ENCODE measurements around the gene CPNE4. TPM values are rescaled to one million over a fixed set of nuclear protein-coding genes. Genes with fewer than 3 reads are reported as not detected.

CPNE4 gene
- total RNA-seq, 1 experiment from 2014 or later = 1.9 TPM

GRCh38 chr3:131962982-131963381 is 71.8 kb downstream of the CPNE4 start:
- H3K36me3 Mint-ChIP-seq (ENCODE audit: insufficient read depth in 1 of 3, low read depth in 3 of 3) = peaks cover 3 to 14% (median 11%) of the 10 kb centered on the region in 3 experiments; a peak in 6 of 7 replicates
- DNase-seq = no peak
- H3K4me3 Mint-ChIP-seq = no peak overlapping the region
- no CpG with 5 or more reads among the region's 5 CpGs for WGBS (ENCODE audit: extremely low coverage, insufficient read length, low lambda C conversion rate)
- Histone ChIP-seq H4K91ac (ENCODE audit: insufficient read length, low read depth, low read length) (no peak overlapping the region), H3K27me3 (ENCODE audit: insufficient read depth, low read length) (no peaks in the 10 kb centered on the region), H3T11ph (ENCODE audit: low read length) (no peak overlapping the region), H4K8ac (replicated peaks; ENCODE audit: insufficient read length, low read depth, low read length) (no peak overlapping the region), H2AFZ (ENCODE audit: low read length) (peak overlapping the region; percentile 71), H2BK12ac (ENCODE audit: insufficient read length, low read depth, low read length) (no peak overlapping the region), H3K27ac (ENCODE audit: insufficient read length, low read depth, low read length) (no peak overlapping the region), H3K4me1 (ENCODE audit: insufficient read depth, low read length) (no peaks in the 10 kb centered on the region; the same call in 1 of the 2 replicates), H2AK5ac (ENCODE audit: insufficient read length, low read length) (no peak overlapping the region), H3K23ac (ENCODE audit: insufficient read length, low read depth, low read length) (no peak overlapping the region), H2BK120ac (ENCODE audit: low read depth, low read length, poor library complexity, severe bottlenecking) (no peak overlapping the region), H3K23me2 (ENCODE audit: insufficient read length, low read depth, low read length, poor library complexity, severe bottlenecking) (no peaks in the 10 kb centered on the region), H3K9me3 (ENCODE audit: control insufficient read depth, low read depth, low read length) (no peaks in the 10 kb centered on the region), H3K4me2 (ENCODE audit: insufficient read depth, insufficient read length, low read length) (no peak overlapping the region), H3K79me2 (ENCODE audit: insufficient read depth, low read length) (no peaks in the 10 kb centered on the region), H3K18ac (ENCODE audit: insufficient read length, low read depth, low read length) (no peak overlapping the region), H4K20me1 (ENCODE audit: control insufficient read depth, insufficient read depth, insufficient read length) (no peaks in the 10 kb centered on the region), H4K5ac (ENCODE audit: insufficient read length, low read depth, low read length) (no peak overlapping the region), H2BK20ac (ENCODE audit: low read depth, low read length, poor library complexity, severe bottlenecking) (no peak overlapping the region), H3K9ac (ENCODE audit: extremely low read depth, insufficient read length, low read length) (no peak overlapping the region), H3K79me1 (ENCODE audit: insufficient read depth, low read depth, low read length, poor library complexity, severe bottlenecking) (no peaks in the 10 kb centered on the region), H3K14ac (ENCODE audit: insufficient read depth, low read length) (peak overlapping the region; percentile 80; the same call in 1 of the 2 replicates), H2BK5ac (ENCODE audit: insufficient read length, low read length) (no peak overlapping the region), H3K4ac (ENCODE audit: low read depth, low read length) (no peak overlapping the region), H3K56ac (ENCODE audit: insufficient read length, low read depth, low read length) (no peak overlapping the region), H2BK15ac (ENCODE audit: low read depth, low read length) (no peak overlapping the region)
- no peaks in the 10 kb centered on the region; the same call in 1 of the 2 replicates for H3K27me3 Mint-ChIP-seq (ENCODE audit: low read depth)
- peaks cover 3 to 8% of the 10 kb centered on the region in 2 experiments; a peak in 4 of 5 replicates for H3K9me3 Mint-ChIP-seq
- H3K27ac Mint-ChIP-seq = peak overlapping the region in 2 of 3 experiments; percentile 32 to 45; a peak in 2 of 7 replicates
- H3K4me1 Mint-ChIP-seq = peaks cover 19 to 24% of the 10 kb centered on the region in 2 experiments
- TF ChIP-seq CTCF (conservative IDR thresholded peaks at IDR 0.05) = no peak
